K562 (cell line): ENCODE results near the gene RASGRP4. TPM values are rescaled to one million over a fixed set of nuclear protein-coding genes. Genes with fewer than 3 reads are reported as not detected.

ENCODE experiments used
- CREM ChIP-seq: IDR thresholded peaks from 2 replicates; pipeline ENCODE4 v1.6.1; 2014; ENCODE audit warnings: antibody characterized with exemption, low read depth
- MCM5 ChIP-seq: fragments of 450-650 bp; IDR thresholded peaks from 2 replicates; pipeline ENCODE4 v1.6.1; 2016; ENCODE audit warnings: low read depth
- SIRT6 ChIP-seq: IDR thresholded peaks from one replicate; pipeline ENCODE4 v1.6.1; 2012; ENCODE audit warnings: low read depth, mild to moderate bottlenecking, control low read depth, inconsistent platforms, low read length, moderate library complexity
- SREBF2 ChIP-seq: sonication (generic); formaldehyde crosslinking; IDR thresholded peaks from 2 replicates; pipeline ENCODE4 v1.4.0; 2020; ENCODE audit warnings: mild to moderate bottlenecking, missing genetic modification reagents
- ZNF431 ChIP-seq: sonication (generic); formaldehyde crosslinking; IDR thresholded peaks from 2 replicates; pipeline ENCODE4 v1.8.0; 2022; ENCODE audit warnings: mild to moderate bottlenecking, missing genetic modification reagents
- polyA plus RNA-seq, 8 experiments: library from polyadenylated mRNA; depleted of rRNA in 4 of 8; stranded (reverse) in 5 of 8; unstranded in 3 of 8; fragments of >200 nt; fragmentation: Nextera tagmentation in 2 of 8; fragmentation: Illumina TruSeq in 1 of 8; extraction: Ambion mirVana in 2 of 8; extraction: Trizol in 1 of 8; gene quantifications; 2 replicates each; pipeline versions ENCODE4 v1.2.1 to v1.2.3, GENCODE V29; 2011 to 2014; ENCODE audit warnings: inconsistent platforms in 1 of 8, missing spikeins in 1 of 8
- total RNA-seq, 7 experiments: library from RNA; depleted of rRNA in 6 of 7; stranded (reverse); fragments of >200 nt in 6 of 7; fragmentation: Illumina TruSeq in 2 of 7; extraction: Trizol in 2 of 7; gene quantifications; 2 replicates each; pipeline versions ENCODE4 v1.2.1 to v1.2.3, GENCODE V29; 2011 to 2021; ENCODE audit warnings: low replicate concordance in 1 of 7
- TF ChIP-seq, protein P1 (sequence below), 2 experiments: fragments of 250-450 bp in 1 of 2; fragments of 450-650 bp in 1 of 2; sonication (Bioruptor Pico) in 1 of 2; IDR thresholded peaks; 2 replicates each; pipeline versions ENCODE4 v1.6.1 to v1.8.0; 2016 to 2021; ENCODE audit warnings: mild to moderate bottlenecking in 2 of 2, moderate library complexity in 2 of 2, missing compliant biosample characterization in 1 of 2, missing genetic modification characterization in 1 of 2
- TF ChIP-seq, protein P2 (sequence below), 2 experiments: fragments of 450-650 bp; formaldehyde crosslinking in 1 of 2; IDR thresholded peaks; 2 replicates each; pipeline versions ENCODE4 v1.4.0 to v1.6.1; 2014 to 2020; ENCODE audit warnings: mild to moderate bottlenecking in 2 of 2, borderline replicate concordance in 1 of 2, low read depth in 1 of 2
- TF ChIP-seq, protein P3 (sequence below): fragments of 450-650 bp; IDR thresholded peaks from 2 replicates; pipeline ENCODE4 v1.6.1; 2016; ENCODE audit warnings: low read depth

Gene RASGRP4
- total and polyA plus RNA-seq, 9 of the 15 experiments (the other 6 are each of a cell fraction or from before 2014, with no cell fraction given), result 0.39 to 4.6 (median 3.8) TPM

DNA sequence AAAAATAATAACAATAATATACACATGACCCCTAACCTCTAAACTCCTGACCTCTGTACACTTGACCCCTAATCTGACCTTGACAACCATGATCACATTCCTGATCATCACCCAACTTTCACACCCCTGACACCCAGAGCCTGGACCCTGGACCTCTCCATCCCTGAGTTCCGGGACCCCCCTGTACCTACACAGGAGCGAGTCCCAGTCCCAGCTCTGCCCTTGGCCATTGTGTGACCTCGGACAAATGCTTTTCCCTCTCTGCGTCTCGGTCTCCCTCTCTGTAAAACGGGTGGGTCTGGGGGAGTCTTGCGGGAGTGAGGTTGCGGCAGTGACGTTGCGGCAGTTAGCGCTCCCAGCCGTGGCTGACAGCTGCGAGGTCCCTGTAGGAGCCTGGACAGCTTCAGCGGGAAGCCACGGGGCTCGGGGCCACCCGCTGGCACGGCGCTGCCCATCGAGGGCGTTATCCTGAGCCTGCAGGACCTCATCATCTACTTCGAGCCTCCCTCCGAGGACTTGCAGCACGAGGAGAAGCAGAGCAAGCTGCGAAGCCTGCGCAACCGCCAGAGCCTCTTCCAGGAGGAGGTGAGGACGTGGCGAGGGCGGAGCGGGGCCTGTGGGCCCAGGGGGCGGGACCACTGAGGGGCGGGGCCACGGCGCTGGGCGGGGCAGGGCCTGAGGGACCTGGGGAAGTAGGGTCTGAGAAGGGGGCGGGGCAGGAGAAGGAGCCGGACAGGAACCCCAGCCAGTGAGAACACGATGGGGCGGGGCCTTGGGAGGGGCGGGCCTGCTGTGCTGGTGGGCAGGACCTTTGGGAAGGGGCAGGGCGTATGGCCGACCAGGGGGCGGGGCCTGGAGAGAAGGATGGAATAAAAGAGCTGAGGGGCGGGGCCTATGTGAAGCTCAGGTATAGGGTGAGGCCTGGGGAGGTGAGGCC lies 26.7 kb upstream of the RASGRP4 start (continued):
- TF ChIP-seq, protein P1, sequence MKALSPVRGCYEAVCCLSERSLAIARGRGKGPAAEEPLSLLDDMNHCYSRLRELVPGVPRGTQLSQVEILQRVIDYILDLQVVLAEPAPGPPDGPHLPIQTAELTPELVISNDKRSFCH (CRISPR knock-in tag; IDR thresholded peaks at IDR 0.05), result no peak
- TF ChIP-seq, protein P1 (tag; IDR thresholded peaks at IDR 0.05), result 0 out of 2 replicates have a peak, but pooled peaks have one; percentile 56
- no peak for TF ChIP-seq MCM5
- 0 out of 2 replicates have a peak, but pooled peaks have one; percentile 80 for TF ChIP-seq SREBF2
- TF ChIP-seq, protein P2, sequence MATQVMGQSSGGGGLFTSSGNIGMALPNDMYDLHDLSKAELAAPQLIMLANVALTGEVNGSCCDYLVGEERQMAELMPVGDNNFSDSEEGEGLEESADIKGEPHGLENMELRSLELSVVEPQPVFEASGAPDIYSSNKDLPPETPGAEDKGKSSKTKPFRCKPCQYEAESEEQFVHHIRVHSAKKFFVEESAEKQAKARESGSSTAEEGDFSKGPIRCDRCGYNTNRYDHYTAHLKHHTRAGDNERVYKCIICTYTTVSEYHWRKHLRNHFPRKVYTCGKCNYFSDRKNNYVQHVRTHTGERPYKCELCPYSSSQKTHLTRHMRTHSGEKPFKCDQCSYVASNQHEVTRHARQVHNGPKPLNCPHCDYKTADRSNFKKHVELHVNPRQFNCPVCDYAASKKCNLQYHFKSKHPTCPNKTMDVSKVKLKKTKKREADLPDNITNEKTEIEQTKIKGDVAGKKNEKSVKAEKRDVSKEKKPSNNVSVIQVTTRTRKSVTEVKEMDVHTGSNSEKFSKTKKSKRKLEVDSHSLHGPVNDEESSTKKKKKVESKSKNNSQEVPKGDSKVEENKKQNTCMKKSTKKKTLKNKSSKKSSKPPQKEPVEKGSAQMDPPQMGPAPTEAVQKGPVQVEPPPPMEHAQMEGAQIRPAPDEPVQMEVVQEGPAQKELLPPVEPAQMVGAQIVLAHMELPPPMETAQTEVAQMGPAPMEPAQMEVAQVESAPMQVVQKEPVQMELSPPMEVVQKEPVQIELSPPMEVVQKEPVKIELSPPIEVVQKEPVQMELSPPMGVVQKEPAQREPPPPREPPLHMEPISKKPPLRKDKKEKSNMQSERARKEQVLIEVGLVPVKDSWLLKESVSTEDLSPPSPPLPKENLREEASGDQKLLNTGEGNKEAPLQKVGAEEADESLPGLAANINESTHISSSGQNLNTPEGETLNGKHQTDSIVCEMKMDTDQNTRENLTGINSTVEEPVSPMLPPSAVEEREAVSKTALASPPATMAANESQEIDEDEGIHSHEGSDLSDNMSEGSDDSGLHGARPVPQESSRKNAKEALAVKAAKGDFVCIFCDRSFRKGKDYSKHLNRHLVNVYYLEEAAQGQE (IDR thresholded peaks at IDR 0.05; ENCODE audit: borderline replicate concordance), result no peak
- TF ChIP-seq, protein P2 (CRISPR knock-in tag; IDR thresholded peaks at IDR 0.05; ENCODE audit: low read depth), result peak; percentile 71; the same call in 1 of the 2 replicates
- TF ChIP-seq SIRT6, result no peak
- TF ChIP-seq CREM, result peak; percentile 67; the same call in 1 of the 2 replicates
- TF ChIP-seq ZNF431, result peak; percentile 67
- TF ChIP-seq, protein P3, sequence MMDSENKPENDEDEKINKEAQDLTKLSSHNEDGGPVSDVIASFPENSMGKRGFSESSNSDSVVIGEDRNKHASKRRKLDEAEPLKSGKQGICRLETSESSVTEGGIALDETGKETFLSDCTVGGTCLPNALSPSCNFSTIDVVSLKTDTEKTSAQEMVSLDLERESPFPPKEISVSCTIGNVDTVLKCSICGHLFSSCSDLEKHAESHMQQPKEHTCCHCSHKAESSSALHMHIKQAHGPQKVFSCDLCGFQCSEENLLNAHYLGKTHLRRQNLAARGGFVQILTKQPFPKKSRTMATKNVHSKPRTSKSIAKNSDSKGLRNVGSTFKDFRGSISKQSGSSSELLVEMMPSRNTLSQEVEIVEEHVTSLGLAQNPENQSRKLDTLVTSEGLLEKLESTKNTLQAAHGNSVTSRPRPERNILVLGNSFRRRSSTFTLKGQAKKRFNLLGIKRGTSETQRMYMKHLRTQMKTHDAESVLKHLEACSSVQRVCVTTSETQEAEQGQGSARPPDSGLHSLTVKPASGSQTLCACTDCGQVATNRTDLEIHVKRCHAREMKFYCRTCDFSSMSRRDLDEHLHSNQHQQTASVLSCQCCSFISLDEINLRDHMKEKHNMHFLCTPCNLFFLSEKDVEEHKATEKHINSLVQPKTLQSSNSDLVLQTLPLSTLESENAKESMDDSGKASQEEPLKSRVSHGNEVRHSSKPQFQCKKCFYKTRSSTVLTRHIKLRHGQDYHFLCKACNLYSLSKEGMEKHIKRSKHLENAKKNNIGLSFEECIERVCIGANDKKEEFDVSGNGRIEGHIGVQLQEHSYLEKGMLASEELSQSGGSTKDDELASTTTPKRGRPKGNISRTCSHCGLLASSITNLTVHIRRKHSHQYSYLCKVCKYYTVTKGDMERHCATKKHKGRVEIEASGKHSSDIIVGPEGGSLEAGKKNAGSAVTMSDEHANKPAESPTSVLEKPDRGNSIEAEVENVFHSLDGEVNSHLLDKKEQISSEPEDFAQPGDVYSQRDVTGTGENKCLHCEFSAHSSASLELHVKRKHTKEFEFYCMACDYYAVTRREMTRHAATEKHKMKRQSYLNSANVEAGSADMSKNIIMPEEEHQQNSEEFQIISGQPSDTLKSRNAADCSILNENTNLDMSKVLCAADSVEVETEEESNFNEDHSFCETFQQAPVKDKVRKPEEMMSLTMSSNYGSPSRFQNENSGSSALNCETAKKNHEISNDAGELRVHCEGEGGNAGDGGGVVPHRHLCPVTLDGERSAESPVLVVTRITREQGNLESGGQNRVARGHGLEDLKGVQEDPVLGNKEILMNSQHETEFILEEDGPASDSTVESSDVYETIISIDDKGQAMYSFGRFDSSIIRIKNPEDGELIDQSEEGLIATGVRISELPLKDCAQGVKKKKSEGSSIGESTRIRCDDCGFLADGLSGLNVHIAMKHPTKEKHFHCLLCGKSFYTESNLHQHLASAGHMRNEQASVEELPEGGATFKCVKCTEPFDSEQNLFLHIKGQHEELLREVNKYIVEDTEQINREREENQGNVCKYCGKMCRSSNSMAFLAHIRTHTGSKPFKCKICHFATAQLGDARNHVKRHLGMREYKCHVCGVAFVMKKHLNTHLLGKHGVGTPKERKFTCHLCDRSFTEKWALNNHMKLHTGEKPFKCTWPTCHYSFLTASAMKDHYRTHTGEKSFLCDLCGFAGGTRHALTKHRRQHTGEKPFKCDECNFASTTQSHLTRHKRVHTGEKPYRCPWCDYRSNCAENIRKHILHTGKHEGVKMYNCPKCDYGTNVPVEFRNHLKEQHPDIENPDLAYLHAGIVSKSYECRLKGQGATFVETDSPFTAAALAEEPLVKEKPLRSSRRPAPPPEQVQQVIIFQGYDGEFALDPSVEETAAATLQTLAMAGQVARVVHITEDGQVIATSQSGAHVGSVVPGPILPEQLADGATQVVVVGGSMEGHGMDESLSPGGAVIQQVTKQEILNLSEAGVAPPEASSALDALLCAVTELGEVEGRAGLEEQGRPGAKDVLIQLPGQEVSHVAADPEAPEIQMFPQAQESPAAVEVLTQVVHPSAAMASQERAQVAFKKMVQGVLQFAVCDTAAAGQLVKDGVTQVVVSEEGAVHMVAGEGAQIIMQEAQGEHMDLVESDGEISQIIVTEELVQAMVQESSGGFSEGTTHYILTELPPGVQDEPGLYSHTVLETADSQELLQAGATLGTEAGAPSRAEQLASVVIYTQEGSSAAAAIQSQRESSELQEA, result no peak
